ENCODE data around the gene CTNNA1.

The CTNNA1 gene

DNA sequence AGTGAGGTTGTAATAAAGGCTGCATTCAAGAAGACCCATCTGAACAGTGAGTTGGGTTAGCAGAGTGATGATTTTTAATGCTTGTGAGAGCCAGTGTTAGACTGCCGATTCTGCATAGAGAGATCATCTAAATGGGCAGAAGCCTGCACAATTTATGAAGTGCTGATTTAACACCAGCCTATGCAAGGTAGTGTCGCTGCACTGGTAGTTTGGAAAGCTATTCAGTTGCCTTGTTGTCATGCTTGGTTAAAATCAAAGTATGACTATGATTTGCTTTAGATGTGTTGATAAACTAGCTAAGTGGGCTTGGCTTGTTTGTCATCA lies 122.3 kb downstream of the CTNNA1 start:
- DNase-seq (ENCODE audit: low spot score in 2 of 2), result no peak
- ATAC-seq (ENCODE audit: low read depth), result no peak
- H3K9me3 Mint-ChIP-seq, result no peaks in the 10 kb centered on the region
- H3K27me3 Mint-ChIP-seq, result no peaks in the 10 kb centered on the region
- no peak overlapping the region for H3K4me3 Mint-ChIP-seq
- peaks cover 5% of the 10 kb centered on the region for H3K4me1 Mint-ChIP-seq
- peaks cover 25% of the 10 kb centered on the region for H3K36me3 Mint-ChIP-seq
- H3K27ac Mint-ChIP-seq, result no peak overlapping the region

DNA sequence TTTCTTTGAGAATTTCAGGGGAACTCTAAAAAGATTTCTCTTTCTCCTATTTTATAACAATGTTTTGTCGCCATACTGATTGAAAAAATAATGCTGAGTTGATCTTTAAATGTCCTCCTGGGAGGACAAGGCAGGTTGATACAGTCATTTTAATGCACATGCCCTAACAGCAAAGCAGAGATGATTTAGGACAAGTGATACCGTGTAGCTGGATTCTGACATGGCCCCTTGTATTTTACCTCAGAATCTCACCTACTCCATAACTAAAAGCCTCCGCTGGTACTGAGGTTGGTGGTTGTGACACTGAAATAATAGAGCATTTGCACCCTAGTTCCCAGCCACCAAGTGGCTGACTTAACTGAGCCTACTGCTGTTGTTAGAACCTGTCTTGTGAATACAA lies 122.7 kb downstream of the CTNNA1 start:
- no peaks in the 10 kb centered on the region for H3K9me3 Mint-ChIP-seq
- ATAC-seq (ENCODE audit: low read depth) (no peak), DNase-seq (ENCODE audit: low spot score in 2 of 2) (no peak)
- peaks cover 26% of the 10 kb centered on the region for H3K36me3 Mint-ChIP-seq
- no peak overlapping the region for H3K27ac Mint-ChIP-seq
- no peak overlapping the region for H3K4me3 Mint-ChIP-seq
- H3K4me1 Mint-ChIP-seq, result peaks cover 8% of the 10 kb centered on the region
- H3K27me3 Mint-ChIP-seq, result no peaks in the 10 kb centered on the region

DNA sequence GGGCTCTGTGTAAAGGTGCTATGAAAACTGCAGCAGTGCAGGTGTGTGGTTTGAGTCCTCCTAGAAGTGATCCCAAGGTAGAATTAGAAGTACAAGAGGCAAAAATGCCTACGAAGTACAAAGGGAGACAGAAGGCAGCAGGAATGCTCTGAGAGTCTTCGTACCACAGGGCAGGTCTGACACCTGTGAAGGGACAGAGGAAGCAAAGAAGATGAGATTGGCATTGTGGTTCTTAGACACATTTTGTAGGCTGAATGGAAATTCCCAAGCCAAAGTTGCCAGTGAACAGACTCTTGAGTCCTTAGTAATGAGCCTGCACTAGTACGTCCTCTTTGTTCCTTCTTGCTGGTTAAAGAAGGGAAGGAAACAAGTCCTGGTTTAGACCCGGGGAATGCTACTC lies 123.6 kb downstream of the CTNNA1 start:
- H3K9me3 Mint-ChIP-seq, result no peaks in the 10 kb centered on the region
- peaks cover 6% of the 10 kb centered on the region for H3K4me1 Mint-ChIP-seq
- H3K27me3 Mint-ChIP-seq, result no peaks in the 10 kb centered on the region
- no peak overlapping the region for H3K4me3 Mint-ChIP-seq
- H3K36me3 Mint-ChIP-seq, result peaks cover 26% of the 10 kb centered on the region
- H3K27ac Mint-ChIP-seq, result no peak overlapping the region
- DNase-seq (ENCODE audit: low spot score in 2 of 2) (no peak), ATAC-seq (ENCODE audit: low read depth) (no peak)

DNA sequence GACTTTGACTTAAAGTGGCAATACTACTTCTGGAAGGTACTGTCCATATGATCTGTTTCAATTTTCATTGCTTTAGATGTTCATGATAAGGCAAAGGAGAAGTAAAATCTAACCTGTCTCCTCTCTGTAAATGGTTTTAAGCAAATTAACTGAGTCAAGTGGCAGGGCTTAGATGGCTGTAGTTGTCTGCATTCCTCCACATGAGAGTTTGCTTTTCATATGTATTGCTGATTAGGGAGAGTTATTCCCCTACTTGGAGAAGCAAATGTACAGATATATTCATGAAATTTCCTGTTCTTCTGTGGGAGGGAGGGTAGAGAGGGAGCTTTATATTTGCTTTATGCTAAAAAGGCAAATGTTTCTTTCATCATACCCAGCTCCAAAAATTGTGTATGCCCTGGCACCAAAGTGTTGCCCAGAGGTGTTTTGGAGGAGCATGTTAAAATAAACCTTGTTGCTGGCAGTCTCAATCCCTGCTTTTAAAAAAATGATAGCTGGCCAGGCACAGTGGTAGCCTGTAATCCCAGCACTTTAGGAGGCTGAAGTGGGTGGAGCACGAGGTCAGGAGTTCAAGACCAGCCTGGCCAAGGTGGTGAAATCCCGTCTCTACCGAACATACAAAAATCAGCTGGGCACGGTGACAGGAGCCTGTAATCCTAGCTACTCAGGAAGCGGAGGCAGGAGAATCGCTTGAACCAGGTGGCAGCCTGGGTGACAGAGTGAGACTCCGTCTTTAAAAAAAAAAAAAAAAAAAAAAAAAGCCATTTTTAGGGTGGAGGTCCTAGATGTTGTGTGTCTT lies 125.4 kb downstream of the CTNNA1 start:
- peaks cover 25% of the 10 kb centered on the region for H3K36me3 Mint-ChIP-seq
- no peaks in the 10 kb centered on the region for H3K9me3 Mint-ChIP-seq
- ATAC-seq (ENCODE audit: low read depth) (no peak), DNase-seq (ENCODE audit: low spot score in 2 of 2) (no peak)
- H3K4me1 Mint-ChIP-seq, result peaks cover 9% of the 10 kb centered on the region
- H3K4me3 Mint-ChIP-seq, result no peak overlapping the region
- no peak overlapping the region for H3K27ac Mint-ChIP-seq
- H3K27me3 Mint-ChIP-seq, result no peaks in the 10 kb centered on the region

DNA sequence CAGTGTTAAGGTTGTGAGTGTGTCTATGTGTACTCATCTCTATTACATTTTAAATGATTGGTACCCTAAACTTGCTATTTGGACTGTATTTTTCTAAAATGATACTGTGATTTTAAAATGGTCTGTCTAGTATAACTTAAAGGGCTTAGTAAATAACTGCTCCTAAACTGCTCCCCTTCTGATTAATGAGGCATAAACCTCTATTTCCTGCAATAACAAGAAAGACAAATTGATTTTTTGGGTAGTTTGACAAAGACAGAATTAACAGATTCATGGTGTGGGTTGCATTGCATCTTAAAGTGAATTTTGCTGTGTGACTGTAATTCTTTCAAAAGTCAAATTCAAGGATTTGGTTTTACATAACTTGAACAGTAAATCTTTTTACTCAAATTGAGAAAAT lies 130.0 kb downstream of the CTNNA1 start:
- no peak overlapping the region for H3K27ac Mint-ChIP-seq
- DNase-seq (ENCODE audit: low spot score in 2 of 2) (no peak), ATAC-seq (ENCODE audit: low read depth) (no peak)
- peaks cover 9% of the 10 kb centered on the region for H3K4me1 Mint-ChIP-seq
- H3K27me3 Mint-ChIP-seq, result no peaks in the 10 kb centered on the region
- no peaks in the 10 kb centered on the region for H3K9me3 Mint-ChIP-seq
- peaks cover 27% of the 10 kb centered on the region for H3K36me3 Mint-ChIP-seq
- H3K4me3 Mint-ChIP-seq, result no peak overlapping the region

DNA sequence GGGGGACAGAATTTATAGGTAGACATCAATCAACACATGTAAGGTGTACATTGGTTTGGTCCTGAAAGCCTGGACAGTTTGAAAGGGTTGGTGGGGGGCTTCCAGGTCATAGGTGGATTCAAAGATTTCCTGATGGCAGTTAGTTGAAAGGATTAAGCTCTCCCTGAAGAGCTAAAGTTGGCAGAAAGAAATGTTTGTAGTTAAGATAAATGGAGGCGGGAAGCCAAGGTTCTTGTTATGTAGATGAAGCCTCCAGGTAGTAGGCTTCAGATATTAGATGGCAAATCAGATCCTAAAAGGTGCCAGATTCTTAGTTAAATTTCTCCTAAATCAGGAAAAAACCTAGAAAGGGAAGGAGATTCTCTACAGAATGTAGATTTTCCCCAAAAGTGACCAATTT lies 130.9 kb downstream of the CTNNA1 start:
- DNase-seq (ENCODE audit: low spot score in 2 of 2), result no peak
- ATAC-seq (ENCODE audit: low read depth), result no peak
- Mint-ChIP-seq H3K4me1 (peaks cover 9% of the 10 kb centered on the region), H3K36me3 (peaks cover 32% of the 10 kb centered on the region), H3K27ac (no peak overlapping the region), H3K4me3 (no peak overlapping the region), H3K9me3 (no peaks in the 10 kb centered on the region), H3K27me3 (no peaks in the 10 kb centered on the region)

DNA sequence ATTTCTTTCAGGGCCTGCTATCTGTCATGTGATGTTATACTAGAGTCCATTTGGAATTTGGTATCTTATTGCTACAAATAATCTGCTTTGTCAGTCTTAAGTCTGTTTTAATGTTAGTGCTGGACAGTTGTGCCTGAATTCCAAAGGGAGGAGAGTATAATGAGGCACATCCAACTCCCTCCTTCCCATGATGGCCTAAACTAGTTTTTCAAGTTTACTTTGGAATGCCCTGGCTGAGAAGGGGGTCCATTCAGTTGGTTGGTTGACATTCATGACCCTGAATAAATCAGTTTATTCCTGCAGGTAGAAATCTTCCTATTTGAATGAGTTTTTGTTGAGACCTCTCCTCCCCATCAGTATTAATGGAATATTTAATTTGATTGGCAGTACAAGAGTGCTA lies 131.3 kb downstream of the CTNNA1 start:
- Mint-ChIP-seq H3K27me3 (no peaks in the 10 kb centered on the region), H3K4me3 (no peak overlapping the region), H3K9me3 (peaks cover under 1% of the 10 kb centered on the region), H3K36me3 (peaks cover 35% of the 10 kb centered on the region), H3K27ac (no peak overlapping the region), H3K4me1 (peaks cover 9% of the 10 kb centered on the region)
- DNase-seq (ENCODE audit: low spot score in 2 of 2) (no peak), ATAC-seq (ENCODE audit: low read depth) (no peak)

DNA sequence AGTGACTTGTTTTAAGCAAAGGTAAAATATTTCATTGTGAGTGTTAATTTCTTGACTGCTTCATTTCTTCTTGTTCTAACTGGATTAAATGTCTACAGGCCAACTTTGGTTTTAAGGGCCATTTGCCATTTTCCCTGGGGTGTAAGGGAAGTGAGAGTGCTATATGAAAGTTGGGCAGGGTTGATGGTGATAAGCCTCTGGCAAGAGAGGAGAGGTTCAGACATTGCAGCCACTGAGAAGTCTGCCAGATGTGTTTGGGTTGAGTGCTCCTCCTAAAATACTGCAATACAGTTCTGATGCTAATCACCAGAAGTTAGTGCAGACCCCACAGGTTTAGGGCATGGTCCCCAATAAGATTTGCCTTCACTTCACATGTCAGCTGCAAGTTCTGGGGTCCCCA lies 136.8 kb downstream of the CTNNA1 start:
- no peak overlapping the region for H3K4me3 Mint-ChIP-seq
- H3K36me3 Mint-ChIP-seq, result peaks cover 45% of the 10 kb centered on the region
- H3K9me3 Mint-ChIP-seq, result peaks cover 1% of the 10 kb centered on the region
- H3K27me3 Mint-ChIP-seq, result no peaks in the 10 kb centered on the region
- no peaks in the 10 kb centered on the region for H3K4me1 Mint-ChIP-seq
- DNase-seq (ENCODE audit: low spot score in 2 of 2) (no peak), ATAC-seq (ENCODE audit: low read depth) (no peak)
- no peak overlapping the region for H3K27ac Mint-ChIP-seq

DNA sequence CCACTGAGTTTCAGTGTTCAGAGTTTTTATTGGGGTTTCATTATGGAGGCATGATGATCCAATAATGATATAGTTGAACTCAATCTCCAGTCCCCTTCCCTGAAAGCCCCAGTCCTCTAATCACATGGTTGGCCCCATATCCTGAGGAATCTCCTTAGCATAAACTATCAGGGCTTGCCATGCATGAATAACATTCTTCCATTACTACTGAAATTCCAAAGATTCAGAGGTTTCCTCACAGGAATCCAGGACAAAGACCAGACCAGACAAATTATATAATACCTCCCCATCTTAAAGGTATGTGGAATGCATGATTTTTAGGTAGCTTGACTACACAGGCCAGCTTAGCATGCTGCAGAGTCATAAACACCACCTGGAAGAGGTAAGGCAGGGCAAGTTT lies 137.4 kb downstream of the CTNNA1 start:
- DNase-seq (ENCODE audit: low spot score in 2 of 2) (no peak), ATAC-seq (ENCODE audit: low read depth) (no peak)
- peaks cover 2% of the 10 kb centered on the region for H3K4me1 Mint-ChIP-seq
- peaks cover 45% of the 10 kb centered on the region for H3K36me3 Mint-ChIP-seq
- no peak overlapping the region for H3K4me3 Mint-ChIP-seq
- H3K27ac Mint-ChIP-seq, result no peak overlapping the region
- no peaks in the 10 kb centered on the region for H3K27me3 Mint-ChIP-seq
- H3K9me3 Mint-ChIP-seq, result peaks cover 1% of the 10 kb centered on the region

DNA sequence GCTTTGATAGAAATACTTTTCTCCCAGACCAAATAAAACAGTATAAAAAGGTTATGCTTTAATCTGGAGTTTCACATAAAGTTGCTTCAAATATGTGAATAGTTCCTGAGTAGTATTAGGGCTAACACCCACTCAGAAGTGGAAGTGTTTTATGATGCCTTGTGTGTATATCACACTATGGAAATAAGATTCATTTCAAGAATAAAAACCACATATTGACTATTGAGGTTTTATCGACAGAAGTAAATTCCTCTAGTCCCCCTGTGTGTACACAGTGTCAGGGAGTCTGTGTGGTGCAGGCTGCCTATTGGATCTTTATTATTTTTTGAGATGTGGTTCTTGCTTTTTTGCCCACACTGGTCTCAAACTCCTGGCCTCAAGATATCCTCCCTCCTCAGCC lies 142.7 kb downstream of the CTNNA1 start:
- no peaks in the 10 kb centered on the region for H3K27me3 Mint-ChIP-seq
- no peak for ATAC-seq (ENCODE audit: low read depth)
- H3K4me3 Mint-ChIP-seq, result no peak overlapping the region
- peaks cover 3% of the 10 kb centered on the region for H3K9me3 Mint-ChIP-seq
- DNase-seq (ENCODE audit: low spot score in 2 of 2), result no peak
- H3K27ac Mint-ChIP-seq, result no peak overlapping the region
- peaks cover 4% of the 10 kb centered on the region for H3K4me1 Mint-ChIP-seq
- H3K36me3 Mint-ChIP-seq, result peaks cover 24% of the 10 kb centered on the region

DNA sequence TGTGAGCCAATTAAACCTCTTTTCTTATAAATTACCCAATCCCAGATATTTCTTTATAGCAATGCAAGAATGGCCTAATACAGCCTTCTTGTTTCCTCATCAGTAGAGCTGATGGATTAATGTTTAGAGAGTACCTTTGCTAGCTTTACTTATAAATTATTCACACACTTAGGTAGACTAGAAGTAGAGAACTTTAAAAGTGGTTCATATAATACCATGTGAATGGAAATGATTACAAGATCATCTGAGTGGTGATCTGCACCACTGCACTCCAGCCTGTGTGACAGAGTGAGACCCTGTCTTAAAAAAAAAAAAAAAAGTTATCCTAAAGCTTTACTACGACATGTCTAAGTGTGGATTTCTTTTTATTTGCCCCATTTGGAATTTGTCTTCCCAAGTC lies 145.1 kb downstream of the CTNNA1 start:
- no peak overlapping the region for H3K27ac Mint-ChIP-seq
- H3K27me3 Mint-ChIP-seq, result no peaks in the 10 kb centered on the region
- H3K9me3 Mint-ChIP-seq, result peaks cover 3% of the 10 kb centered on the region
- ATAC-seq (ENCODE audit: low read depth) (no peak), DNase-seq (ENCODE audit: low spot score in 2 of 2) (no peak)
- H3K4me3 Mint-ChIP-seq, result no peak overlapping the region
- H3K4me1 Mint-ChIP-seq, result peaks cover 4% of the 10 kb centered on the region
- peaks cover 26% of the 10 kb centered on the region for H3K36me3 Mint-ChIP-seq

DNA sequence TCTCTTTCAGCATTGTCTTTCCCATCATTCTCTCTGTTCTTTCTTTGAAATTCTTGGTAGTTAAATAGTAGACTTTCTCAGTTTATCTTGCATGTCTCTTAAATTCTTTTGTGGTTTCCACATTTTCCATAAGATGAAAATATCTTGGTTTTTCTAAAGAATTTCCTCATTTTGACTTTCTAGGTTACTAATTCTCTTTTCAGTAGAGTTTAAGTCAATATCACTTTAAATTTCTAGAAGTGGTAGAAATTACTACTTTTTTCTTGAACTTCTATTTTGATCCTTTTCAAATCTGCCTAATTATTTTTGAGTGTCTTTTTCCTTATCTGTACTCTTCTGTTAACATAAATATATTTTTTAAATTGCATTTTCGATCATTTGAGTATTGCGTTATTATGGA lies 145.5 kb downstream of the CTNNA1 start:
- Mint-ChIP-seq H3K9me3 (peaks cover 3% of the 10 kb centered on the region), H3K4me1 (peaks cover 4% of the 10 kb centered on the region), H3K4me3 (no peak overlapping the region), H3K27me3 (no peaks in the 10 kb centered on the region), H3K27ac (no peak overlapping the region), H3K36me3 (peaks cover 28% of the 10 kb centered on the region)
- ATAC-seq (ENCODE audit: low read depth) (no peak), DNase-seq (ENCODE audit: low spot score in 2 of 2) (no peak)

DNA sequence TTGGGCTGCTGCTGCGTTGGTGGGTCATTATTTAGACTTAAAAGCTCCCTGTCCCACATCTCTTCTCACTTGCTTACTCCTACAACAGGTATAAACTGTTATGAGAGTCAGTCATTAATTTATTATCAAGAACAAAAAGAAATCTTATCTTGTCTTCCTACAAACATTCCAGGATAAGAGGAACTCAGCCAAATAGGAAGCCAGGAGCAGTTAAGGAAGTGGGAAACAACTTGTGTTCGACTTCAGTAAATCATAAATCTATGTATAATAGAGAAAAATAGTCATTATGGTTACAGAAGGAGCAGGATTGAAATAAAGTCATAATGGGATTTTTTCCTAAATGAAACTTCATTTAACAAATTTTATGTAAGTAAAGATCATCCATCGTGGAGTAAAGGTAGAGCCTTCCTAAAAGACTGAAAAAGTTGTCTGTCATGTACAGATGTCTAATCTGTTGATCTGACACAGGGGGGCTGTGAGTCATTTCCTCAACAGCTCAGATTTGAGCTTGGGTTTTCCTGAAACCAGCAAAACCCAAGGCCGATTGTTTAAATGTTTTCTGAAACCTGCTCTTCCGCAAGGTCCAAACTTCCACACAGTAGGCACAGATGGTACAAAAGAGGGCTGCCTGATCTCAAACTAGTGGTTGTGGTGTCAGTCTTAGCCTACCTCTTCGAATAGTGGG lies 147.2 kb downstream of the CTNNA1 start:
- H3K27me3 Mint-ChIP-seq, result no peaks in the 10 kb centered on the region
- H3K4me1 Mint-ChIP-seq, result peaks cover 2% of the 10 kb centered on the region
- no peak overlapping the region for H3K4me3 Mint-ChIP-seq
- ATAC-seq (ENCODE audit: low read depth) (no peak), DNase-seq (ENCODE audit: low spot score in 2 of 2) (no peak)
- no peak overlapping the region for H3K27ac Mint-ChIP-seq
- H3K9me3 Mint-ChIP-seq, result peaks cover 3% of the 10 kb centered on the region
- H3K36me3 Mint-ChIP-seq, result peaks cover 30% of the 10 kb centered on the region

DNA sequence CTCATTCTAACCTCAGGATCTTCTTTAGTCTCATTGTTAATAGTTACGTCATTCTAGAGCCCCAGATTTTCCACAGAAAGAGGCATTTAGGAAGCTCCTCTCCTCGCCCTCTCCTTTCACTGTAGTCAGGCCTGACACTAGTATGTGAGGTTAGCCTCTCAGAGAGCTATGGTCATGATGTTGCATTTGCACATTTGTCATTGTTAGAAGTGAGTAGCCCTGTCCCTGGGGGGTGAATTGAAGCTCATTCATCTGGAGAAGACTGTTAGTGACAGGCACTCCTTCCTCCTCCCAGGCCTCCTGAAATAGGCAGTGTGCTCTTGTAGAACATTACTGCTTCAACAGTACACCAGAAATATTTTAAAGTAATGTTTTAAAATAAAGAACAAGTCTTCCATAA lies 148.5 kb downstream of the CTNNA1 start:
- peaks cover 37% of the 10 kb centered on the region for H3K36me3 Mint-ChIP-seq
- H3K9me3 Mint-ChIP-seq, result peaks cover 3% of the 10 kb centered on the region
- ATAC-seq (ENCODE audit: low read depth) (no peak), DNase-seq (ENCODE audit: low spot score in 2 of 2) (no peak)
- H3K27me3 Mint-ChIP-seq, result no peaks in the 10 kb centered on the region
- H3K27ac Mint-ChIP-seq, result no peak overlapping the region
- H3K4me3 Mint-ChIP-seq, result no peak overlapping the region
- H3K4me1 Mint-ChIP-seq, result peaks cover 2% of the 10 kb centered on the region
